Measurements from ENCODE around the gene CSMD2. TPM values are rescaled to one million over a fixed set of nuclear protein-coding genes. Genes with fewer than 3 reads are reported as not detected.
A peak's percentile ranks its signal among the peaks of the same experiment; 100 is the strongest.

Gene CSMD2
- total and polyA plus RNA-seq, 8 donors, result 0.20 to 0.81 (median 0.47) TPM

DNA sequence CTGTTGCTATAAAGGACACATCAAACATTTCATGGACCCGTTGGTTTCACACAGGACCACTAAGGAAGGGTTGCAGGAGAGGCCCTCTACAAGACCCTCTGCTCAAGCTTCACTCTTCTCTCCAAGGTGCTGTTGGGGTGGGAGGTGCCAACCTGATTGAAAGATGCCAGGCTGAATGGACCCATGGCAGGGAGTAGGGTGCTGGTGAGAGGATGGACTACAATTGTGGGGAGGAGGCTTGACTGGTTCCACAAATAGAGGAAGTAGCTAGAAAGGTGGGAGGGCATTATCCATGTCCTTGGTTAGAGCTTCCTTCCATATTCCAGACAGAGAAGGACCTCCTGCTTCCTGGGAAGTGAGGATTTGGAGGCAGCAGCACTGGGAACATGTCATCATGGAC is 468.7 kb downstream of the CSMD2 start:
- DNase-seq (no peak), ATAC-seq (no peak)
- Histone ChIP-seq H3K36me3 (no peaks in the 10 kb centered on the region), H3K27ac (no peak overlapping the region), H3K9me3 (no peaks in the 10 kb centered on the region), H3K4me3 (no peak overlapping the region), H3K4me1 (no peaks in the 10 kb centered on the region), H3K27me3 (peaks cover 0 to 9% of the 10 kb centered on the region in 2 donors)
- TF ChIP-seq, protein P1, sequence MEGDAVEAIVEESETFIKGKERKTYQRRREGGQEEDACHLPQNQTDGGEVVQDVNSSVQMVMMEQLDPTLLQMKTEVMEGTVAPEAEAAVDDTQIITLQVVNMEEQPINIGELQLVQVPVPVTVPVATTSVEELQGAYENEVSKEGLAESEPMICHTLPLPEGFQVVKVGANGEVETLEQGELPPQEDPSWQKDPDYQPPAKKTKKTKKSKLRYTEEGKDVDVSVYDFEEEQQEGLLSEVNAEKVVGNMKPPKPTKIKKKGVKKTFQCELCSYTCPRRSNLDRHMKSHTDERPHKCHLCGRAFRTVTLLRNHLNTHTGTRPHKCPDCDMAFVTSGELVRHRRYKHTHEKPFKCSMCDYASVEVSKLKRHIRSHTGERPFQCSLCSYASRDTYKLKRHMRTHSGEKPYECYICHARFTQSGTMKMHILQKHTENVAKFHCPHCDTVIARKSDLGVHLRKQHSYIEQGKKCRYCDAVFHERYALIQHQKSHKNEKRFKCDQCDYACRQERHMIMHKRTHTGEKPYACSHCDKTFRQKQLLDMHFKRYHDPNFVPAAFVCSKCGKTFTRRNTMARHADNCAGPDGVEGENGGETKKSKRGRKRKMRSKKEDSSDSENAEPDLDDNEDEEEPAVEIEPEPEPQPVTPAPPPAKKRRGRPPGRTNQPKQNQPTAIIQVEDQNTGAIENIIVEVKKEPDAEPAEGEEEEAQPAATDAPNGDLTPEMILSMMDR (IDR thresholded peaks at IDR 0.05), result no peak
- intact Hi-C loops (cut with DNase I), result no loop called here

DNA sequence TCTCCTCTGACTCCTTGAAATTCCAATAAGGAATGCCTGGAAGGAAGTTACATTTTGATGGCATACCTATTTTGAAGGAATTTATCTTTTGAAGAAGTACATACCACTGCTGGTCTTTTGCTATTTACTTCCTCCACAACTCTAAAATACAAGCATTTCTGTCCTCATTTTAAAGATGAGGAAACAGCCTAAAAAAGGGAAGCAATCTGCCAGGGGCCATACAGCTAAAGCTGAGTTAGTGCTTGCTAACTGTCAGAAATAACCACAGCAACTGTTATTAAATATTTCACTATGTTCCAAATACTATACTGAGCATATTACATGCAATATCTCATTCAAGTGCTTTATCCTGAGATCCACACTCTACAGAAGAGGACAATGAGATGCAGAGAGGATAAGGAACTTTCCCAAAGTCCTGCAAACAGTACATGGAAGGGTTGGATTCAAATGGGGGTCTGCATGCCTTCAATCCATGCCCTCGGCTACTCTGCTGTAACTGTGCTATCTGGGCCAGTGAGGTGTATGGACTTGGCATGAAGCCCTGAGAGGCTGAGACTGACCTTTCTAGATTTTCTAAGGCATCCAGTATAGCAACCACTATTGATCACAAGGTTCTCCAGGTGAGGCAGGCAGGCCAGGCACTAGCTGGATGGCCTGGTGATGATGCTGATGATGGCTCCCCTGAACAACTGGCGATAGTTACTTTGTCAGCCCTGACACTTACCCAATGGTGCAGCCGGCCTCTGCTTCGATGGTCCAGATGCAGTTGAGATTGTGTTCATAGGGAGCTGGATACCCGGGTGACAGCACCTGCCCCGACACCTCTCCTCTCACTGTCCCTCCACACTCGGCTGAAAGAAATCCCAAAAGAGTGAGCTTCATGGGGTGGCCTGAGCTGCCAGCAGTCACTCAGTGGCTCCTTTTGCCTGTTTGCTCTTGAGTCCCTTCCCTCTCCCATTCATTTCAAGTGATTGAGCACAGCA is 472.5 kb downstream of the CSMD2 start:
- ATAC-seq (no peak), DNase-seq (no peak)
- TF ChIP-seq, protein P1 (IDR thresholded peaks at IDR 0.05), result no peak
- no peaks in the 10 kb centered on the region for H3K4me1 ChIP-seq
- H3K36me3 ChIP-seq, result no peaks in the 10 kb centered on the region
- intact Hi-C loops (cut with DNase I), result no loop called here
- no peaks in the 10 kb centered on the region for H3K9me3 ChIP-seq
- no peak overlapping the region for H3K27ac ChIP-seq
- H3K4me3 ChIP-seq, result no peak overlapping the region
- H3K27me3 ChIP-seq, result peaks cover 0 to 22% of the 10 kb centered on the region in 2 donors

DNA sequence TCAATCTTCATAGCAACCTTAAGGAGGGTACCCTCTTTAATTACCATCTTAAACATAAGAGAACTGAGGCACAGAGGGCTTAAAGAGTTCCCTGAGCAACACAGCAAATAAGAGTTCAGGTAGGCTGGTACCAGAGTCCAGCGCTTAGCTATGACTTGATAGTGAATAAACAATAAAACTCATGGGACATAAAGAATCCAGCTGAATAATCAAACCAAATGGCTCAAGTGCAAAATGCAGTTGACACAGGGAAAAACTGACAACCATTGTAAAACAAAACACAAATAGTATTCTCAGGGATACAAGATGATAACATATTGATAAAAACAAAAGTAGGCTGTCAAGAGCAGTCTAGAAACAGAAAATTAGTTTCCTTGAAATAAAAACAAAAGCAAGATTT is 478.0 kb downstream of the CSMD2 start:
- no peaks in the 10 kb centered on the region for H3K4me1 ChIP-seq
- intact Hi-C loops (cut with DNase I), result no loop called here
- H3K9me3 ChIP-seq, result no peaks in the 10 kb centered on the region
- peaks cover 0 to 51% of the 10 kb centered on the region in 2 donors for H3K27me3 ChIP-seq
- TF ChIP-seq, protein P1 (IDR thresholded peaks at IDR 0.05), result no peak
- no peak overlapping the region for H3K27ac ChIP-seq
- no peaks in the 10 kb centered on the region for H3K36me3 ChIP-seq
- H3K4me3 ChIP-seq, result no peak overlapping the region
- ATAC-seq (no peak), DNase-seq (no peak)

DNA sequence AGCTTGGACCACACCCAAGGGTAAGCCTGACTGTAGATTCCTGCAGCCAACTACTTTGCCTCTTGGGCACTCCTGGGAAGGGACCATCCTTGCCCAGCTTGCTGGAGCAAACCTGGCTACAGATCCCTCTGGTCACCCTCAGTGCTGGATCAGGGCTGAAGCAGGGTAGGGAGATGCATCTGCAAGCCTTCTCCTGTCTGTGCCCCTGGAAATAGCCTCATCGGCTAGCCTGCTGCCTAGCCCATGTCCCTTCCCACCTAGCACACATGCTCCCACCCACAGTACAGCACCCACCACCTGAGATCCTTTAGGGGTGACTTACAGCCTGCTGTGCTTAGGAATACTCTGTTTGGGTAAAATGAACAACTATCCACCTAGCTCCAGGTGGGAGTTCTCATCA is 478.5 kb downstream of the CSMD2 start:
- TF ChIP-seq, protein P1 (IDR thresholded peaks at IDR 0.05), result no peak
- no peaks in the 10 kb centered on the region for H3K9me3 ChIP-seq
- H3K27ac ChIP-seq, result no peak overlapping the region
- H3K27me3 ChIP-seq, result peaks cover 0 to 51% of the 10 kb centered on the region in 2 donors
- DNase-seq (no peak), ATAC-seq (no peak)
- intact Hi-C loops (cut with DNase I), result no loop called here
- H3K36me3 ChIP-seq, result no peaks in the 10 kb centered on the region
- H3K4me1 ChIP-seq, result no peaks in the 10 kb centered on the region
- no peak overlapping the region for H3K4me3 ChIP-seq

DNA sequence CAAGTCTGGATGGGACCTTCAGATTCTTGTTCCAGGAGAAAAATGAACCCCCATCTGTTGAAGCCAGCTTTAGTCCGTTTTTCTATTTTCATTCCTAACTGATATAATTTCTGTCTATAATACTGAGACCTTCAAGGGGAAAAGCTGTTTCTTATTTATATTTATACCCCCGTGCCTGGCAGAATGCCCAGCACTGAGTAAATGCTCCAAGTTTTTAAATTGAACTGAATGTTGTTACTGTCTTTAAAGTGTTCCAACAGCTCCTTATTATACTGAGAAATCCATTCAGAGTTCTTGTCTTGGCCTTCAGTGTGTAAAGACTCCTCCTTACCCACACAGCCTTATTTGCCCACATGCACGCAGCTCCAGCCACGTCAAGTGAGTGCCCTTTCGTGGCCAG is 479.8 kb downstream of the CSMD2 start:
- TF ChIP-seq, protein P1 (IDR thresholded peaks at IDR 0.05), result no peak
- intact Hi-C loops (cut with DNase I), result no loop called here
- Histone ChIP-seq H3K36me3 (no peaks in the 10 kb centered on the region), H3K4me3 (no peak overlapping the region), H3K27me3 (peaks cover 0 to 51% of the 10 kb centered on the region in 2 donors), H3K4me1 (no peaks in the 10 kb centered on the region), H3K27ac (no peak overlapping the region), H3K9me3 (no peaks in the 10 kb centered on the region)
- DNase-seq (peak in 2 of 4 donors; percentile 7 to 26), ATAC-seq (no peak)
